HUES64 (cell line): ENCODE measurements around the gene PPARD.

Source experiments
- H3K27ac ChIP-seq: 2 replicates; pipeline ENCODE4 v1.7.0; 2013; ENCODE audit warnings: low read depth, low read length, inconsistent platforms
- H3K27me3 ChIP-seq: 2 replicates; pipeline ENCODE4 v1.6.1; 2013; ENCODE audit warnings: mild to moderate bottlenecking, low read length; ENCODE audit not compliant: insufficient read depth
- H3K36me3 ChIP-seq: 2 replicates; pipeline ENCODE4 v1.6.1; 2013; ENCODE audit warnings: mild to moderate bottlenecking, low read length; ENCODE audit not compliant: insufficient read depth
- H3K4me1 ChIP-seq: 2 replicates; pipeline ENCODE4 v1.6.1; 2013; ENCODE audit warnings: mild to moderate bottlenecking, low read length, moderate library complexity; ENCODE audit not compliant: insufficient read depth
- H3K4me3 ChIP-seq: 2 replicates; pipeline ENCODE4 v1.5.1; 2013; ENCODE audit warnings: mild to moderate bottlenecking, low read length, moderate library complexity
- H3K9ac ChIP-seq: 2 replicates; pipeline ENCODE4 v1.6.1; 2013; ENCODE audit warnings: mild to moderate bottlenecking, low read depth, low read length
- H3K9me3 ChIP-seq: 2 replicates; pipeline ENCODE4 v1.6.1; 2013; ENCODE audit warnings: low read depth, low read length; ENCODE audit not compliant: insufficient read depth
- WGBS: fragments of 150-250, 120-280 bp; methylation state at CpG from one replicate; pipeline ENCODE4 v1.1.7; 2013; ENCODE audit warnings: missing lambda C conversion rate; 5-methylcytosine and 5-hydroxymethylcytosine counted together

The PPARD gene

DNA sequence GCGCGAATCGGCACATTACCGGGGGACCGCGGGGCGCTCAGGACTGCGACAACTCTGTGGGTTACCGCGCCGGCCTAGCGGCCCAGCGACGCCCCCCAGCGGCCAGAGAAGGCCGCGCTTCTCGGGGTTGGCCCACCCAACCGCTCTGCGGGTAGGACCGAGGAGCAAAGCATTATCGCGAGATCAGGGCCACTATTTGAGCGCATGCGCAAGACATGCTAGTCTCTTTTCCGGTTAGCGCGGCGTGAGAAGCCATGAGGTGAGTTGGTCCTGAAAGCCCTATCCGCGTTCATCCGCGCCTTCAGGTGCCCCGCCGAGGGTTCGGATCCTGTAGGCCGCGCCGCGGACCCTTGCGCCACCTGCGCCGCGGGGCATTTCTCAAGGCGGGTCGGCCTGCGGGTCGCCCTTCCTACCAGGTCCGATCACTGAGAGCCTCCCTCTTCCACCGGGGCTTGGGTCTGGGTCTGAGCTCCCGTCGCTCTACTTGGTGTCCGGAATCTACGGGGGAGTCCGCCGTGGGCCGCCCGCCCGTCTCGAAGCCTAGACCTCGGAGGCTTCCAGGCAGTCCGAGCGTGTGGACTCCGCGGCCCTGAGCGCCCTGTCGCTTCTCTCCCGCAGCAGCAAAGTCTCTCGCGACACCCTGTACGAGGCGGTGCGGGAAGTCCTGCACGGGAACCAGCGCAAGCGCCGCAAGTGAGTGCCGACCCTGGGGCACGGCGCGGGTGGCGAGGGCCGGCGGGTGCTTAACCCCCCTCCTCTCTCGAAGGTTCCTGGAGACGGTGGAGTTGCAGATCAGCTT lies 126.0 kb downstream of the PPARD start, which contains the start of gene RPL10A:
RPL10A (plus strand) TSS at position 221 of the 799 bp plus-strand sequence; CDS start at position 255, 34 bp downstream.
- Histone ChIP-seq H3K27ac (peak within 1 kb of the TSS; percentile 93), H3K9ac (peak within 1 kb of the TSS; percentile 99), H3K4me3 (peak within 1 kb of the TSS; percentile 85), H3K27me3 (peaks cover 3% of the 10 kb centered on the region; the same call in 1 of the 2 replicates), H3K36me3 (peaks cover 64% of the 10 kb centered on the region), H3K4me1 (peaks cover 4% of the 10 kb centered on the region; the same call in 1 of the 2 replicates), H3K9me3 (no peaks in the 10 kb centered on the region)
- WGBS, result under 1% methylated on average over 86 of the region's 86 CpGs

DNA sequence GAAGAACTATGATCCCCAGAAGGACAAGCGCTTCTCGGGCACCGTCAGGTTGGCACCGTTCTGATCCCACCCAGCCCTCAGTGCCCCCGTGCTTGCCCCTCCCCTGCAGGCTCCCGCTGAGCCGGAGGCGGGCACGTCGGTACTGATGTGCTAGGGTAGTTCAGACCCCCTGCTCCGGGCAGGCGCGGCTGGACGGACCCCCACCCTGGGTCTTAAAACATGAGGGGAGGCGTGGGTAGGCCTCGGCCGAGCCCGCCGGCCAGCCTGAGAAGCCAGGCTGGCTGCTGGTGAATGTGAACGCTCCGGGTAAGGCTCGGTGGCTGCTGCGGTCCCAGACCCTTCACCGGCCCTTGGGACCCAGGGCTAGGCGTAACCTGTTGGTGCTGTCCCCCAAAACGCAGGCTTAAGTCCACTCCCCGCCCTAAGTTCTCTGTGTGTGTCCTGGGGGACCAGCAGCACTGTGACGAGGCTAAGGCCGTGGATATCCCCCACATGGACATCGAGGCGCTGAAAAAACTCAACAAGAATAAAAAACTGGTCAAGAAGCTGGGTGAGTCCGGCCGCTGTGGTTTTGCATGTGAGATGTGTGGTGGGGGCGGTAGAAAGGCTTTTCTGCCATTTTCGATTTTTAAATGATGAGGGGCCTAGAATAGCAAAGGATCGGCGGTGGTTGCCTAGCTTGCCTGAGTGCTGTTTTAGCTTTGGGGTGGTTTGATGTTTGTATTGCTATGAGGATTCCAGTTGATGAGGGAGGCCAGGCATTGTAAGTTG lies 126.8 kb downstream of the PPARD start:
- peaks cover 3% of the 10 kb centered on the region; the same call in 1 of the 2 replicates for H3K27me3 ChIP-seq
- H3K27ac ChIP-seq, result peak overlapping the region; percentile 93
- H3K4me3 ChIP-seq, result peak overlapping the region; percentile 85
- no peaks in the 10 kb centered on the region for H3K9me3 ChIP-seq
- H3K36me3 ChIP-seq, result peaks cover 63% of the 10 kb centered on the region
- WGBS, result 1% methylated on average over 37 of the region's 37 CpGs
- H3K9ac ChIP-seq, result peak overlapping the region; percentile 99
- H3K4me1 ChIP-seq, result peaks cover 4% of the 10 kb centered on the region; the same call in 1 of the 2 replicates

DNA sequence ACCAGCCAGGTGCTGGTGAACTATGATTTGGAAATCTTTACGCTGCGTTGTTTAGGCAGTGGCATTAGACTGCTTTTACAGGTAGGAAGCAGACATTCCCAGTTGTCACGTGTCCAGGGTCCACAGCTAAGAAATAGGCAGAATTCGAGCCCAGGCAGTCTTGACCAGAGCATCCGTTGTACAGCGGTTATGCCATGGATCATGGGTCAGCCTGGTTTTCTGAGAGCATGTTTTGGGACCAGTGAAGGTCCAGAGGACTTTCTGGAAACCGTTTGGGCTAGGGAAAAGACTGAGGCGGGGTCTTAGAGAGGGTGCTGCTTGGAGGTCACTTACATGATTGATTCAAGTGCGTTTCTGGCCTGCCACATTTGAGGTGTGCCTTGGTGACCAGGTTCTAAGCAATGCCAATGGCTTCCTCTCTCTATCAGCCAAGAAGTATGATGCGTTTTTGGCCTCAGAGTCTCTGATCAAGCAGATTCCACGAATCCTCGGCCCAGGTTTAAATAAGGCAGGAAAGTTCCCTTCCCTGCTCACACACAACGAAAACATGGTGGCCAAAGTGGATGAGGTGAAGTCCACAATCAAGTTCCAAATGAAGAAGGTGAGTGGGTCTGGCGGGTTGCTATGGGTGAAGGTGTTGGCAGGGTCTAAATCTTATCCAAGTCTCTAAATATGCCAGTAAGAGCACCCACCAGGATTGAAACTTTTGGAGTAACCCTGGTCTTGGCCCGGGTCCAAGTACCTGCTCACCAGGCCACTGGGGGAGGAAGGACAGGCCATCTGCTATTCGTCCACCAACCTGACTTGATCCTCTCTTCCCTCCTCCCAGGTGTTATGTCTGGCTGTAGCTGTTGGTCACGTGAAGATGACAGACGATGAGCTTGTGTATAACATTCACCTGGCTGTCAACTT lies 127.6 kb downstream of the PPARD start:
- Histone ChIP-seq H3K4me3 (peak overlapping the region; percentile 85), H3K9ac (peak overlapping the region; percentile 99), H3K9me3 (no peaks in the 10 kb centered on the region), H3K36me3 (peaks cover 66% of the 10 kb centered on the region), H3K27ac (peak overlapping the region; percentile 93; the same call in 1 of the 2 replicates), H3K27me3 (peaks cover 3% of the 10 kb centered on the region; the same call in 1 of the 2 replicates), H3K4me1 (peaks cover 4% of the 10 kb centered on the region; the same call in 1 of the 2 replicates)
- WGBS, result 34% methylated on average over 17 of the region's 18 CpGs

DNA sequence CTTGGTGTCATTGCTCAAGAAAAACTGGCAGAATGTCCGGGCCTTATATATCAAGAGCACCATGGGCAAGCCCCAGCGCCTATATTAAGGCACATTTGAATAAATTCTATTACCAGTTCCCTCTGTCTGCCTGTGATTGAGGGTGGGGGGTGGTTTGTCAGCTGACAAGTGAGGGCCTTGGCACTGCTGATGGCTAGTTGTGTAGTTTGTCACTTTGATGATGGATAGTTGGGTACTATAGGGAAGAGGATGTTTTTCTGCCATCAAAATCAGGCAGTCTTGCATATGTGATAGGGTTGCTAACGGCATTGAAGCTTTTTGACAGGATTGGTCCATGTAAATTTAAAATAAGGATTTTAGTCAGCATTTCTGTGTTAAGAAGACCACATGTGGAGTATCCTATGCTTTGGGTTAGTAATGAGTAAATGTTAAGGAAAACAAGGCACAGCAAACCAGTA lies 128.3 kb downstream of the PPARD start:
- H3K4me3 ChIP-seq, result peak overlapping the region; percentile 85
- WGBS, result 84% methylated on average over 3 of the region's 3 CpGs
- H3K9ac ChIP-seq, result peak overlapping the region; percentile 18
- H3K36me3 ChIP-seq, result peaks cover 67% of the 10 kb centered on the region
- peaks cover 3% of the 10 kb centered on the region; the same call in 1 of the 2 replicates for H3K27me3 ChIP-seq
- no peaks in the 10 kb centered on the region for H3K9me3 ChIP-seq
- peak overlapping the region; percentile 1; the same call in 1 of the 2 replicates for H3K27ac ChIP-seq
- H3K4me1 ChIP-seq, result peaks cover 4% of the 10 kb centered on the region; the same call in 1 of the 2 replicates

DNA sequence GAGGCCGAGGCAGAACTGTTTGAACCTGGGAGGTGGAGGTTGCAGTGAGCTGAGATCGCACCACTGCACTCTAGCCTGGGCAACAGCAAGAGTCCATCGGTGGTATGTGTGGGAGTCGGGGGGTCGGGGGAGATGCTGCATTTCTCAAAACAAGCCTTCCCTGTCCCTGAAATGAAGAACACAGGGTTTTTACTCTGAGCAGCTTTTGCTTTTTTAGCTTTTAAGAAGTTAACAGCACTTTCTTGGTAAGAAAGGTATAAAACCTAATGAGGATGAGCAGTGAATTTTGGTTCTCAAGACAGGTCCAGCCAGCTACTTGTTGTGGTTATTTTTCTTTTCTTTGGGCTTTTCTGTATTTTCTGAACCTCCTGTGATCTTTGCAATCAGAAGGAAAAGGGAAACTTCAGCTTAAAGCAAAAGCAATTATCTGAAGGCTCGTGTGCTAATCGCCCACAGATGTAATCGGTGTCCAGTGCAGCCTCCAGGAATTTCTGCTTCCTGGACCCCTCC lies 129.5 kb downstream of the PPARD start:
- peaks cover 3% of the 10 kb centered on the region; the same call in 1 of the 2 replicates for H3K27me3 ChIP-seq
- H3K4me3 ChIP-seq, result peak overlapping the region; percentile 85; the same call in 1 of the 2 replicates
- peaks cover 62% of the 10 kb centered on the region for H3K36me3 ChIP-seq
- H3K27ac ChIP-seq, result peak overlapping the region; percentile 63; the same call in 1 of the 2 replicates
- peak overlapping the region; percentile 43; the same call in 1 of the 2 replicates for H3K9ac ChIP-seq
- 82% methylated on average over 8 of the region's 8 CpGs for WGBS
- H3K9me3 ChIP-seq, result no peaks in the 10 kb centered on the region
- H3K4me1 ChIP-seq, result peaks cover 4% of the 10 kb centered on the region; the same call in 1 of the 2 replicates

DNA sequence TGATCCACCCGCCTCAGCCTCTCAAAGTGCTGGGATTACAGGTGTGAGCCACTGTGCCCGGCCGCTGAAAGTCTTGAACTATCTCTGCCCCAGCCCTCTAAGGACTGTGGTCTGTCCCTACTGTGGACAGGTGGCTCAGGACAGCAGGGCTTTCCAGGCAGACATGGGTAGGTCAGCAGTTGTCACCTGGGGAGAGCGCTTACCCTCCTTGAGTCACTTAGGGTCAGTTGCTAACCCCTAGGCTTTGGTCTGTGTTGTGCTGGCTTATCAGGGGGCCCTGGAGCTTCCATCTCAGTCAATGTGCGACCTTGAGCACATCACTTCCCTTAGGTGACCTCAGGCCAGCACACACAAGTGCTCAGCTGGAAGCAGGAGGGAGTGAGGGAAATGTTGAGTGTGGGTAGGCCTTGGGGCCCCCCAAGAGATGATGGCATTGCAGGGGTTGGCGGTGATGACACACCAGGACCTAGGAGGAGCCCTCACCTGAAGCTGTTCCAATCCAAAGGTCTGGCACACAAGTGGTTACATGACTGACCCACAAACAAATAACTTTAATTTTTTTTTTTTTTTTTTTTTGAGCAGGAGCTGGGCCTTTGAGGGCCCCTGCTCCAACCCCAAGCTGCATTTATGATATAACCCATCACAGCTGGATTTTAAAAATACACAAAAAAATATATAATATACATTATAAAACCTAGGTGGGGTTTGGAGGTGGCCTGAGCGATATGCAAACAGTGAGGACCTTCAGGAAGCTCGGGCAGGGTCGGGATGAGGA lies 130.9 kb downstream of the PPARD start:
- no peak overlapping the region for H3K9ac ChIP-seq
- H3K36me3 ChIP-seq, result peaks cover 65% of the 10 kb centered on the region
- no peaks in the 10 kb centered on the region for H3K9me3 ChIP-seq
- peak overlapping the region; percentile 62; the same call in 1 of the 2 replicates for H3K27ac ChIP-seq
- H3K4me1 ChIP-seq, result peaks cover 4% of the 10 kb centered on the region; the same call in 1 of the 2 replicates
- H3K4me3 ChIP-seq, result no peak overlapping the region
- 83% methylated on average over 9 of the region's 9 CpGs for whole genome bisulfite sequencing
- no peaks in the 10 kb centered on the region for H3K27me3 ChIP-seq

DNA sequence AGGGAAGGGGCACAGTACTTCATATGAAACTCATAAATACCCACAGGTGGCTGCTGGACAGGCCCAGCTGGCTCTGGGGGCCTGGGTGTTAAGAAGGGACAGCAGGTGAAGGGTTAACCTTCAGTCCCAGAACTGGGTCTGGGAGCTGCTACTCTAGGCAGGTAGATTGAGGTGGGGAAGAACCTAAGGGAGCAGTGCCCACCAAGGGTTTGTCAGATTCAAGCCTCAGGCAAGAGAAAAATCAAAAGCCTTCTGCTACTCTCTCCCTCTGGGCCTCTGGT lies 131.4 kb downstream of the PPARD start:
- peaks cover 66% of the 10 kb centered on the region for H3K36me3 ChIP-seq
- H3K4me3 ChIP-seq, result no peak overlapping the region
- H3K9ac ChIP-seq, result no peak overlapping the region
- no peaks in the 10 kb centered on the region for H3K9me3 ChIP-seq
- peaks cover 4% of the 10 kb centered on the region; the same call in 1 of the 2 replicates for H3K4me1 ChIP-seq
- peak overlapping the region; percentile 43; the same call in 1 of the 2 replicates for H3K27ac ChIP-seq
- H3K27me3 ChIP-seq, result no peaks in the 10 kb centered on the region

DNA sequence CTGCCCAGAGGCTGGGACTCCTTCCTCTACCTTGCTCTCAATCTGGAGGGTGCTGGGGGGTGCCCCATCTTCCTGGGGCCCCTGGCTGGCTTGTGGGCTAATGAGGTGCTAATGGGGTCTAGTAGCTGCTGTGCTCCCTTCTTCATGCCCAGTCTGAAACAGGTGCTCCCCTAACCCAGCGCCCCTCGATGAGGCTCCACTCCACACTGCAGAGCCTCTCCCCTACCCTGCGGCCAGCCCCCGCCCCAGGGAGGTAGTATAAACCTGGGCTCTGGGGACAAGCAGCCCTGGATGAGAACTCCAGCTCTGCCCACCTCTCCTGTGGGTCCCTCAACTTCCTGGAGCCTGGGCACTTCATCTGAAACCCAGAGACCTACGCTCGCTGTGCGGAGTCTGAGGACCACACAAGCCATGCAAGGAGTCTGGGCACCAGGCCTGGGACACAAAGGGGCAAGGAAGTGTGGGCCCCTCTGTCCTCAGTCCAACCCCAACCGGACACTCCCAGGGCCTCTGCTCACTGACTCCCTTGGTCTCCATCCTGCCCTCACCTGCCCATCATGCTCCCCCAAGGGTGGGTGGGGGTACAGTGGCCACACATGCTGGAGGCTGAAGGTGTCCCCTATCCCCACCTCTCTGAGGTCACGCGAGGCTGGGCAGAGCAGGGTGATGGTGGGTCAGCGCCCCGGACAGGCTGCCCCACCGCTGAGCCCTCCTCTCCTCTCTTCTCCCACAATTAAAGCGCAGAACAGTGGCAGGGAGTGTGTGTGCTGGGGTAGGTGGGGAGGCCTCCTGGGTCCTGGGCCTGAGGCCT lies 132.0 kb downstream of the PPARD start:
- H3K9ac ChIP-seq, result no peak overlapping the region
- peaks cover 4% of the 10 kb centered on the region; the same call in 1 of the 2 replicates for H3K4me1 ChIP-seq
- 84% methylated on average over 10 of the region's 14 CpGs for WGBS
- no peak overlapping the region for H3K4me3 ChIP-seq
- peak overlapping the region; percentile 43; the same call in 1 of the 2 replicates for H3K27ac ChIP-seq
- no peaks in the 10 kb centered on the region for H3K27me3 ChIP-seq
- H3K9me3 ChIP-seq, result no peaks in the 10 kb centered on the region
- peaks cover 63% of the 10 kb centered on the region for H3K36me3 ChIP-seq

DNA sequence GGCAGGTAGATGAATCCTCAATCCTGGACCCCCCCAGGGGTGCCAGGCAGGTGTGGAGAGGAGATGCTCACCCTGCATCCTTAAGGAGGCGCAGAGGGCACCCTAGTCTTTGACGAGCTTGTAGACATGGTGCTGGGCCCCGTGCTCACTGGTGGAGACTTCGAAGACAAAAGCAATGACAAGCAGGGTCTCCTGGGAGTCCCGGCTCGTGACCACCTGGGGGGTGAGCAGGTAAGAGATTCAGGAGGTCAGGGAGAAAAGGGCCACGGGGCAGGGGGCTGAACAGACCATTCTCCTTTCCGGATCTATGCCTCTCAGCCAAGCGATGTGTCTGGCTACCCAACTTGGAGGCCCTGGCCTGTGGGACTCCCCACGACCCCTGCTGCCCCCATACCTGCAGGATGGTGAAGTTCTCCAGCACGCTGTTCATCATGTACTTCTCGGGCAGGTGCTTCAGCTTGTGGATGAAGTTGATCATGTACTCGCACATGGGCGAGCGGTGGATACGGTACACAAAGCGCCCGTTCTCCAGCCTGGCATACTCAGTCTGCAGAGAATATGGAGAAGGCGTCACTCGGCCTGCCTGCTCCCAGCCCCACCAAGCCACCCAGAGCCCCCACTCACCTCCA lies 132.7 kb downstream of the PPARD start:
- 92% methylated on average over 20 of the region's 20 CpGs for WGBS
- Histone ChIP-seq H3K4me1 (peaks cover 4% of the 10 kb centered on the region; the same call in 1 of the 2 replicates), H3K27me3 (no peaks in the 10 kb centered on the region), H3K36me3 (peaks cover 60% of the 10 kb centered on the region), H3K4me3 (no peak overlapping the region), H3K27ac (no peak overlapping the region), H3K9ac (no peak overlapping the region), H3K9me3 (no peaks in the 10 kb centered on the region)
